ENCODE data around the gene CNIH1. TPM values are rescaled to one million over a fixed set of nuclear protein-coding genes. Genes with fewer than 3 reads are reported as not detected.

Gene CNIH1
- total RNA-seq, 1 experiment from 2014 or later: 149 TPM

- Histone ChIP-seq H3K4me1 (ENCODE audit: control insufficient read depth in 1 of 2, insufficient read depth in 2 of 2, low read length in 2 of 2) (peaks cover 0 to 6% of the 10 kb centered on the region in 2 experiments; a peak in 1 of 4 replicates), H2AFZ (ENCODE audit: low read depth, low read length, poor library complexity, severe bottlenecking) (no peak overlapping the region), H3K27ac (ENCODE audit: low read depth, low read length) (no peak overlapping the region), H3K4me2 (ENCODE audit: low read length) (no peak overlapping the region), H3K27me3 (ENCODE audit: insufficient read depth, low read length) (no peaks in the 10 kb centered on the region), H3K9me3 (ENCODE audit: control insufficient read depth in 1 of 2, insufficient read depth in 1 of 2, low read depth in 1 of 2, low read length in 2 of 2) (peaks cover 0 to 4% of the 10 kb centered on the region in 2 experiments; a peak in 1 of 4 replicates), H3K4me3 (replicated peaks in 1 of 2; ENCODE audit: low read depth in 1 of 2, low read length in 2 of 2) (no peak overlapping the region), H3K36me3 (ENCODE audit: control insufficient read depth in 1 of 2, insufficient read depth in 2 of 2, low read length in 2 of 2) (peaks cover 3 to 5% of the 10 kb centered on the region in 2 experiments; a peak in 1 of 4 replicates), H3K9ac (ENCODE audit: low read length) (no peak overlapping the region), H4K20me1 (ENCODE audit: insufficient read depth) (no peaks in the 10 kb centered on the region), H3K79me2 (ENCODE audit: insufficient read depth, low read length) (peaks cover 7% of the 10 kb centered on the region; the same call in 1 of the 2 replicates), H3K9me2 (ENCODE audit: insufficient read depth) (no peaks in the 10 kb centered on the region)
- no peak for TF ChIP-seq CEBPB (IDR thresholded peaks at IDR 0.05; ENCODE audit: low read depth)
- ChIA-PET CTCF (no interaction called here), RAD21 (ENCODE audit: low non-redundant PET in 1 of 2, low total read pairs in 2 of 2, uncharacterized antibody in 2 of 2, unreplicated experiment in 2 of 2) (no interaction called here), POLR2A (no interaction called here)
- ATAC-seq: no peak
- no peak for DNase-seq (ENCODE audit: low read depth, low spot score)
- intact Hi-C loops (cut with micrococcal nuclease): no loop called here
- BruUV-seq (replicated peaks): no TSS peak
Observed at GRCh38 chr14:54472315-54472714, 31.1 kb upstream of the CNIH1 start.

GRCh38 chr14:54471641-54472040 is 30.5 kb upstream of the CNIH1 start:
- H3K27ac ChIP-seq (ENCODE audit: low read depth, low read length): no peak overlapping the region
- no peak overlapping the region for H2AFZ ChIP-seq (ENCODE audit: low read depth, low read length, poor library complexity, severe bottlenecking)
- H3K9me2 ChIP-seq (ENCODE audit: insufficient read depth): no peaks in the 10 kb centered on the region
- H3K9me3 ChIP-seq (ENCODE audit: control insufficient read depth in 1 of 2, insufficient read depth in 1 of 2, low read depth in 1 of 2, low read length in 2 of 2): peaks cover 0 to 6% of the 10 kb centered on the region in 2 experiments; a peak in 2 of 4 replicates
- ChIA-PET RAD21 (ENCODE audit: low non-redundant PET in 1 of 2, low total read pairs in 2 of 2, uncharacterized antibody in 2 of 2, unreplicated experiment in 2 of 2) (no interaction called here), POLR2A (no interaction called here), CTCF (no interaction called here)
- H3K4me3 ChIP-seq (replicated peaks in 1 of 2; ENCODE audit: low read depth in 1 of 2, low read length in 2 of 2): no peak overlapping the region
- intact Hi-C loops (cut with micrococcal nuclease): no loop called here
- ATAC-seq (no peak), DNase-seq (ENCODE audit: low read depth, low spot score) (no peak)
- no peak for TF ChIP-seq EZH2phosphoT487 (IDR thresholded peaks at IDR 0.05; ENCODE audit: borderline replicate concordance)
- no peak for TF ChIP-seq CEBPB (IDR thresholded peaks at IDR 0.05; ENCODE audit: low read depth)
- no peak for TF ChIP-seq TCF7L2 (IDR thresholded peaks at IDR 0.05; ENCODE audit: borderline replicate concordance, extremely low read depth, insufficient read depth, insufficient read length)
- no peak for TF ChIP-seq ELF1 (IDR thresholded peaks at IDR 0.05; ENCODE audit: borderline replicate concordance, low read depth)
- no peak for TF ChIP-seq CTCF (IDR thresholded peaks at IDR 0.05 in 2 of 3, conservative IDR thresholded peaks at IDR 0.05 in 1 of 3; ENCODE audit: borderline replicate concordance in 1 of 3, insufficient read depth in 1 of 3, low read depth in 2 of 3, low read length in 2 of 3)
- no peak for TF ChIP-seq EGR1 (IDR thresholded peaks at IDR 0.05; ENCODE audit: low read depth)
- no peak for TF ChIP-seq ATF3 (IDR thresholded peaks at IDR 0.05)
- no peak for TF ChIP-seq CBX3 (IDR thresholded peaks at IDR 0.05; ENCODE audit: low read depth)
- TF ChIP-seq SRF (IDR thresholded peaks at IDR 0.05; ENCODE audit: low read depth): no peak
- TF ChIP-seq SIN3A (IDR thresholded peaks at IDR 0.05; ENCODE audit: low read depth): no peak
- TF ChIP-seq REST (IDR thresholded peaks at IDR 0.05; ENCODE audit: low read depth): no peak
- TF ChIP-seq POLR2A (IDR thresholded peaks at IDR 0.05; ENCODE audit: borderline replicate concordance, extremely low read depth, insufficient read depth, insufficient read length): no peak
- no peaks in the 10 kb centered on the region for H4K20me1 ChIP-seq (ENCODE audit: insufficient read depth)
- no peak overlapping the region for H3K9ac ChIP-seq (ENCODE audit: low read length)
- H3K27me3 ChIP-seq (ENCODE audit: insufficient read depth, low read length): no peaks in the 10 kb centered on the region
- H3K4me2 ChIP-seq (ENCODE audit: low read length): no peak overlapping the region
- no TSS peak for BruUV-seq (replicated peaks)
- 0 out of 4 replicates have a peak, but pooled peaks cover 3 to 5% of the 10 kb centered on the region in 2 experiments for H3K36me3 ChIP-seq (ENCODE audit: control insufficient read depth in 1 of 2, insufficient read depth in 2 of 2, low read length in 2 of 2)
- peaks cover 0 to 6% of the 10 kb centered on the region in 2 experiments; a peak in 1 of 4 replicates for H3K4me1 ChIP-seq (ENCODE audit: control insufficient read depth in 1 of 2, insufficient read depth in 2 of 2, low read length in 2 of 2)
- peaks cover 2% of the 10 kb centered on the region; the same call in 1 of the 2 replicates for H3K79me2 ChIP-seq (ENCODE audit: insufficient read depth, low read length)
